ENCODE data around the gene DNAH8.

DNA sequence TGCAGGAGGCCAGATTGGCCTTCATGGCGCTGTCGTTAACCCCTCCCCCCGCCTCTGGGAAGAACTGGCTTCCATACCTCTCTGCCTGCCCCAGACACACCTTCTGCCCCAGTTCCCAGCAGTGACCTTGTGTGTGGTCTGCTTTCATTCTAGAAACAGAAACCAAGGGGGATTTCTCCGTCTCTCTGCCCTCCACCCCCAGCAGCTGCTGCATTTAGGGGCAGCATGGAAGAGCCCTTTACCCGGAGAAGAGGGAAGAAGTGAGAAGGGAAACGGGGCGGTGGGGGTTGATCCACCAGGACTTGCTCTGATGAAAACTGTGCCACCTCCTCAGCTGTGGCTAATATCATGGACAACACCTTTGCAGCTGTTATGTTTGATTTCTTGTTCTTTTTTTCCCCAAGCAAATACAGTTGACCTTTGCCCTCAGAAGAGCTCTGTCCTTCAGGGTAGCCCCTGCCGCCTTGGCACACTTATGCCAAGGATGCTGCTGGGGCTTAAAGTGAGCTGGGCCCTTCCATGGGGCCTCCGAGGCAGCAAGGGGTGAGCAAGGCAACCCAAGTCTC lies 339.5 kb downstream of the DNAH8 start:
- TF ChIP-seq POLR2A (IDR thresholded peaks at IDR 0.05; ENCODE audit: low read length): no peak
- no peak for TF ChIP-seq GATA1 (IDR thresholded peaks at IDR 0.05; ENCODE audit: low read depth, low read length)
